B cell (primary cell): Measurements from ENCODE around the gene CAMTA1. TPM values are rescaled to one million over a fixed set of nuclear protein-coding genes. Genes with fewer than 3 reads are reported as not detected.

Source experiments
- ATAC-seq: fragments of 200-7000 bp; cut with Tn5 transposase; one replicate; pipeline ENCODE4 v1.10.0; 2021; ENCODE audit warnings: low read depth, mild to moderate bottlenecking, moderate number of reproducible peaks, moderate library complexity
- CTCF ChIA-PET: fragments of 350-600 bp; sonication (Branson Sonifier 250); formaldehyde crosslinking; loops from one replicate; lab custom pipeline; 2021; ENCODE audit warnings: antibody characterized with exemption, inconsistent platforms; lab: Charles Lee
- POLR2A ChIA-PET: fragments of 350-600 bp; sonication (Branson Sonifier 250); formaldehyde crosslinking; loops from one replicate; lab custom pipeline; 2021; ENCODE audit warnings: antibody characterized with exemption; lab: Charles Lee
- DNase-seq: peaks from one replicate; pipeline ENCODE4 v3.0.0; 2013
- H2AFZ ChIP-seq: 2 replicates; pipeline ENCODE4 v1.6.1; 2012; ENCODE audit warnings: mild to moderate bottlenecking, low read depth, low read length; ENCODE audit not compliant: insufficient read depth, poor library complexity, severe bottlenecking
- H3K27ac ChIP-seq, 2 donors: 1 replicate in 1 of 2; 2 replicates in 1 of 2; pipeline ENCODE4 v1.5.1; 2012 to 2013; ENCODE audit warnings: low read length in 2 of 2, mild to moderate bottlenecking in 2 of 2, moderate library complexity in 1 of 2
- H3K27me3 ChIP-seq, 4 experiments: fragments of 200-600 bp in 1 of 4; sonication (generic) in 1 of 4; replicated peaks in 1 of 4; 1 replicate in 2 of 4; 2 replicates in 2 of 4; pipeline versions ENCODE4 v1.6.1 to v1.7.0; 2013 to 2016; ENCODE audit warnings: low read length in 3 of 4, mild to moderate bottlenecking in 2 of 4, mixed read lengths in 1 of 4, moderate library complexity in 1 of 4; ENCODE audit not compliant: insufficient read depth in 4 of 4, control insufficient read depth in 3 of 4; ENCODE audit errors: control extremely low read depth in 1 of 4
- H3K36me3 ChIP-seq, 2 experiments: replicated peaks in 1 of 2; 1 replicate in 1 of 2; 2 replicates in 1 of 2; pipeline versions ENCODE4 v1.6.1 to v1.7.1; 2013; ENCODE audit warnings: low read length in 1 of 2; ENCODE audit not compliant: insufficient read depth in 2 of 2, control insufficient read depth in 1 of 2; ENCODE audit errors: control extremely low read depth in 1 of 2, extremely low read depth in 1 of 2
- H3K4me1 ChIP-seq, 2 donors: fragments of 200-600 bp in 1 of 2; sonication (generic) in 1 of 2; 1 replicate in 1 of 2; 2 replicates in 1 of 2; pipeline versions ENCODE4 v1.5.1 to v1.6.1; 2013 to 2017; ENCODE audit warnings: low read length in 2 of 2; ENCODE audit not compliant: control insufficient read depth in 2 of 2, insufficient read depth in 2 of 2
- H3K4me2 ChIP-seq: replicated peaks from 2 replicates; pipeline ENCODE3; 2012; ENCODE audit warnings: mild to moderate bottlenecking, low read depth, low read length; ENCODE audit not compliant: poor library complexity, severe bottlenecking
- H3K4me3 ChIP-seq, 5 experiments: fragments of 200-600 bp in 1 of 5; sonication (generic) in 1 of 5; 1 replicate in 3 of 5; 2 replicates in 2 of 5; pipeline versions ENCODE4 v1.5.1 to v1.7.0; 2011 to 2016; ENCODE audit warnings: low read length in 4 of 5, mild to moderate bottlenecking in 4 of 5, low read depth in 2 of 5, control low read depth in 1 of 5, moderate library complexity in 1 of 5; ENCODE audit not compliant: insufficient read depth in 1 of 5; ENCODE audit errors: control extremely low read depth in 1 of 5, extremely low read depth in 1 of 5
- H3K79me2 ChIP-seq: fragments of 200-600 bp; sonication (generic); one replicate; pipeline ENCODE4 v1.6.0; 2016; ENCODE audit warnings: low read length; ENCODE audit not compliant: control insufficient read depth, insufficient read depth
- H3K9ac ChIP-seq: fragments of 200-600 bp; sonication (generic); 2 replicates; pipeline ENCODE4 v1.6.1; 2017; ENCODE audit warnings: mild to moderate bottlenecking, low read length, moderate library complexity
- H3K9me3 ChIP-seq, 3 donors: one replicate each; pipeline versions ENCODE4 v1.6.1 to v1.7.1; 2013; ENCODE audit warnings: low read length in 2 of 3; ENCODE audit not compliant: control insufficient read depth in 2 of 3, insufficient read depth in 1 of 3; ENCODE audit errors: control extremely low read depth in 1 of 3
- H4K20me1 ChIP-seq: 2 replicates; pipeline ENCODE4 v1.6.0; 2012; ENCODE audit warnings: mild to moderate bottlenecking, low read length; ENCODE audit not compliant: insufficient read depth, control insufficient read depth, poor library complexity, severe bottlenecking
- H3K27ac Mint-ChIP-seq: one replicate; pipeline ENCODE4 v1.8.0; 2021; ENCODE audit warnings: mixed read lengths
- H3K27me3 Mint-ChIP-seq: one replicate; pipeline ENCODE4 v1.8.0; 2021; ENCODE audit warnings: mixed read lengths
- H3K4me1 Mint-ChIP-seq: one replicate; pipeline ENCODE4 v1.8.0; 2021; ENCODE audit warnings: mixed read lengths
- H3K4me3 Mint-ChIP-seq: one replicate; pipeline ENCODE4 v1.8.0; 2021; ENCODE audit warnings: mixed read lengths
- H3K9me3 Mint-ChIP-seq: one replicate; pipeline ENCODE4 v1.8.0; 2022; ENCODE audit warnings: mixed read lengths; ENCODE audit not compliant: insufficient read depth
- EZH2 ChIP-seq: IDR thresholded peaks from 2 replicates; pipeline ENCODE4 v1.6.1; 2012; ENCODE audit warnings: borderline replicate concordance, low read depth, mild to moderate bottlenecking, moderate library complexity, low read length; ENCODE audit not compliant: insufficient read depth, poor library complexity, severe bottlenecking
- WGBS: methylation state at CpG from one replicate; pipeline ENCODE4 v1.1.5; 2013; ENCODE audit warnings: missing lambda C conversion rate; ENCODE audit not compliant: insufficient coverage; 5-methylcytosine and 5-hydroxymethylcytosine counted together
- intact Hi-C: fragments of 100-400 bp; cut with micrococcal nuclease; formaldehyde crosslinking; loops from one replicate; pipeline ENCODE4 v1.10.0; 2022
- polyA plus RNA-seq: library from polyadenylated mRNA; depleted of rRNA; stranded (reverse); fragments of >200 nt; gene quantifications from 2 replicates; pipeline ENCODE4 v1.2.3, GENCODE V29; 2012
- total RNA-seq, 2 donors: library from RNA; stranded (reverse); fragments of 120-200 nt in 1 of 2; gene quantifications; 1 replicate in 1 of 2; 2 replicates in 1 of 2; pipeline versions ENCODE4 v1.2.3 to v1.2.4, GENCODE V29; 2013 to 2022
- TF ChIP-seq, protein P1 (sequence below): fragments of 200-600 bp; IDR thresholded peaks from one replicate; pipeline ENCODE4 v1.8.0; 2022; ENCODE audit warnings: antibody characterized with exemption, mild to moderate bottlenecking

Gene CAMTA1
- total and polyA plus RNA-seq, 2 donors (not counting 1 experiment from before 2014, with no cell fraction given), result 42.2 to 45.7 TPM

DNA sequence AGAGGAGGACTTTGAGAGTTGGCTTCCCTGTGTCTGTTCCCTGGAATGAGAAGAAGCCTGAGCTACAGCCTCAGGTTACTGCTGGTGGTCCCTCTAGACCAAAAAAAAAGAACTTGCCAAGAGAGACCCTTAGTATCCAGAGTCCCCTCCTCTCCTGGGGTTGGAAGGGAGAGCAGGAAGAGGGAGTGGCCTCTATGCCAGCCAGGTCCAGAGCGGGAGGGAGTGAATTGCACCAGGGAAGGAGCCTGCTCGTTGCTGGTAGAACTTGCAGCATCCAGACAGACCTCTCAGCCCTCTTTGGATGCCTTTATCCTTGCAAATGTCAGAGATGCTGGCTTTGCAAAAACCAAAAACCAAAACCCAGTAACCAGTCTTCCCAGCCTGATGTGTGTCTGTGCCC, 494.5 kb downstream of the CAMTA1 start:
- Histone ChIP-seq H3K4me1 (no peaks in the 10 kb centered on the region), H3K9ac (no peak overlapping the region), H2AFZ (no peak overlapping the region), H3K4me2 (no peak overlapping the region), H3K4me3 (no peak overlapping the region), H3K27me3 (peaks cover 0 to 3% (median 0%) of the 10 kb centered on the region in 4 experiments), H3K27ac (no peak overlapping the region), H4K20me1 (no peaks in the 10 kb centered on the region), H3K9me3 (peaks cover 0 to 8% (median 0%) of the 10 kb centered on the region in 3 donors), H3K79me2 (no peaks in the 10 kb centered on the region), H3K36me3 (no peaks in the 10 kb centered on the region)
- TF ChIP-seq EZH2, result no peak
- TF ChIP-seq, protein P1, sequence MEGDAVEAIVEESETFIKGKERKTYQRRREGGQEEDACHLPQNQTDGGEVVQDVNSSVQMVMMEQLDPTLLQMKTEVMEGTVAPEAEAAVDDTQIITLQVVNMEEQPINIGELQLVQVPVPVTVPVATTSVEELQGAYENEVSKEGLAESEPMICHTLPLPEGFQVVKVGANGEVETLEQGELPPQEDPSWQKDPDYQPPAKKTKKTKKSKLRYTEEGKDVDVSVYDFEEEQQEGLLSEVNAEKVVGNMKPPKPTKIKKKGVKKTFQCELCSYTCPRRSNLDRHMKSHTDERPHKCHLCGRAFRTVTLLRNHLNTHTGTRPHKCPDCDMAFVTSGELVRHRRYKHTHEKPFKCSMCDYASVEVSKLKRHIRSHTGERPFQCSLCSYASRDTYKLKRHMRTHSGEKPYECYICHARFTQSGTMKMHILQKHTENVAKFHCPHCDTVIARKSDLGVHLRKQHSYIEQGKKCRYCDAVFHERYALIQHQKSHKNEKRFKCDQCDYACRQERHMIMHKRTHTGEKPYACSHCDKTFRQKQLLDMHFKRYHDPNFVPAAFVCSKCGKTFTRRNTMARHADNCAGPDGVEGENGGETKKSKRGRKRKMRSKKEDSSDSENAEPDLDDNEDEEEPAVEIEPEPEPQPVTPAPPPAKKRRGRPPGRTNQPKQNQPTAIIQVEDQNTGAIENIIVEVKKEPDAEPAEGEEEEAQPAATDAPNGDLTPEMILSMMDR, result no peak
- POLR2A ChIA-PET, result no interaction called here
- Mint-ChIP-seq H3K9me3 (peaks cover 4% of the 10 kb centered on the region), H3K4me3 (no peak overlapping the region), H3K27ac (no peak overlapping the region), H3K27me3 (peaks cover 21% of the 10 kb centered on the region), H3K4me1 (no peaks in the 10 kb centered on the region)
- no peak for DNase-seq
- WGBS, result 37% methylated on average over 2 of the region's 2 CpGs
- CTCF ChIA-PET, result no interaction called here
- intact Hi-C loops, result no loop called here
- ATAC-seq, result no peak

DNA sequence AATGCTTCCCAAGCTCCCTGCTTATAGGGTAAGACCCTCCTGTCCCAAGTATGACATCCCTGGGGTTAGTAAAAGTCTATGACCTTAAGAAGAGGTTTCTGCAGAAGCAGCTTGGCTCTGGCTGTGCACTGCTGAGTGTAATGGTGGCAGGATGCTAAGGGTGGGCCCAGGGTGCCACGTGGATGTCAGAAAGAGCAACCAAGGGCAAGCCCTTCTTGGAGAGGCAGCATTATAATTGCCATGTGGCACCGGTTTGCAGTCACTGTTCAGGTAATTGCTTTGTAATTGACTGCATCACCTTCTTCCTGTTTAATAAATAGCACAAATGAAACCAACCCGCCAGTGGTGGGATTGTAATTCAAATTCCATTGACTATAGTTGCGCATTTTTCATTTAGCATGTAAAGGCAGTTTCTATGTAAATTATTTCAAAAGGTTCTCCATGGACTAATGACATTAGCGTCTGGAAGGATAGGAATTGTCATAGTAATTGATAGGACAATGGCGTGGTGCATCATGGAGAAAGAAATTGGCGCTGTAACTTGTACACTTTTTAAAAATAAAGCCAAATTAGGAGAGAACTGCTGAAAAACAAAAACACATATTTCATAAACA, 495.2 kb downstream of the CAMTA1 start:
- TF ChIP-seq, protein P1, result no peak
- TF ChIP-seq EZH2, result no peak
- no peak for ATAC-seq
- no peaks in the 10 kb centered on the region for H3K79me2 ChIP-seq
- no peak overlapping the region for H3K9ac ChIP-seq
- Mint-ChIP-seq H3K4me1 (no peaks in the 10 kb centered on the region), H3K4me3 (no peak overlapping the region), H3K9me3 (peaks cover 4% of the 10 kb centered on the region), H3K27me3 (peaks cover 21% of the 10 kb centered on the region), H3K27ac (no peak overlapping the region)
- ChIA-PET POLR2A (no interaction called here), CTCF (no interaction called here)
- intact Hi-C loops, result no loop called here
- peaks cover 0 to 3% (median 0%) of the 10 kb centered on the region in 4 experiments for H3K27me3 ChIP-seq
- H4K20me1 ChIP-seq, result no peaks in the 10 kb centered on the region
- no peak for DNase-seq
- WGBS, result 40% methylated on average over 1 of the region's 7 CpGs
- H3K9me3 ChIP-seq, result peaks cover 0 to 8% (median 0%) of the 10 kb centered on the region in 3 donors
- no peak overlapping the region for H3K4me2 ChIP-seq
- no peak overlapping the region for H3K4me3 ChIP-seq
- no peak overlapping the region for H3K27ac ChIP-seq
- H2AFZ ChIP-seq, result no peak overlapping the region
- H3K36me3 ChIP-seq, result no peaks in the 10 kb centered on the region
- no peaks in the 10 kb centered on the region for H3K4me1 ChIP-seq
